Gastrocnemius medialis (tissue), 4 donors: Measurements from ENCODE around the gene ACVRL1. TPM values are rescaled to one million over a fixed set of nuclear protein-coding genes. Genes with fewer than 3 reads are reported as not detected.
A peak's percentile ranks its signal among the peaks of the same experiment; 100 is the strongest.

Experiments
- ATAC-seq, 2 donors: fragments of 150-250 bp; one replicate each; pipeline ENCODE4 v1.9.1; 2016
- DNase-seq, 2 donors: peaks; one replicate each; pipeline ENCODE4 v3.0.0-alpha.2; 2019
- H3K27ac ChIP-seq, 4 donors: fragments of 200-600 bp; sonication (generic); 1 replicate in 1 of 4; 2 replicates in 3 of 4; pipeline ENCODE4 v1.5.1; 2016 to 2018; ENCODE audit warnings: mild to moderate bottlenecking in 2 of 4, moderate library complexity in 1 of 4
- H3K27me3 ChIP-seq, 3 donors: fragments of 200-600 bp; sonication (generic) in 2 of 3; 1 replicate in 1 of 3; 2 replicates in 2 of 3; pipeline versions ENCODE4 v1.5.1 to v1.6.0; 2016 to 2019; ENCODE audit warnings: mild to moderate bottlenecking in 1 of 3, moderate library complexity in 1 of 3
- H3K36me3 ChIP-seq, 2 donors: fragments of 200-600 bp; sonication (generic) in 1 of 2; one replicate each; pipeline ENCODE4 v1.5.1; 2017 to 2018
- H3K4me1 ChIP-seq, 2 donors: fragments of 200-600 bp; sonication (generic) in 1 of 2; one replicate each; pipeline ENCODE4 v1.5.1; 2016 to 2017; ENCODE audit warnings: mild to moderate bottlenecking in 2 of 2
- H3K4me3 ChIP-seq, 4 donors: fragments of 200-600 bp; sonication (generic) in 3 of 4; 1 replicate in 1 of 4; 2 replicates in 3 of 4; pipeline ENCODE4 v1.5.1; 2016 to 2019; ENCODE audit warnings: mild to moderate bottlenecking in 2 of 4
- H3K9me3 ChIP-seq, 3 donors: fragments of 200-600 bp; sonication (generic) in 2 of 3; 1 replicate in 1 of 3; 2 replicates in 2 of 3; pipeline ENCODE4 v1.5.1; 2016 to 2019
- CTCF ChIP-seq, 5 experiments: fragments of 450-650 bp in 3 of 5; fragments of 200-600 bp in 2 of 5; sonication (generic) in 2 of 5; IDR thresholded peaks in 4 of 5; conservative IDR thresholded peaks in 1 of 5; 1 replicate in 4 of 5; 2 replicates in 1 of 5; pipeline ENCODE4 v1.5.1; 2016 to 2019; ENCODE audit warnings: antibody characterized with exemption in 5 of 5, mild to moderate bottlenecking in 3 of 5, moderate library complexity in 3 of 5
- POLR2A ChIP-seq, 2 donors: fragments of 450-650 bp; IDR thresholded peaks; one replicate each; pipeline ENCODE4 v1.6.1; 2017; ENCODE audit warnings: antibody characterized with exemption in 2 of 2, mild to moderate bottlenecking in 2 of 2, moderate library complexity in 2 of 2
- in situ Hi-C, 4 donors: fragments of 200-750 bp; cut with MboI; loops; one replicate each; pipeline versions ENCODE4 v1.15.0 to v1.8.0; 2017; ENCODE audit warnings: low sequenced_read_pairs in 4 of 4
- intact Hi-C: fragments of 100-400 bp; cut with DNase I; formaldehyde crosslinking; loops from one replicate; pipeline ENCODE4 v1.15.1; 2023; ENCODE audit warnings: low total_unique reads
- total RNA-seq, 4 donors: library from RNA; depleted of rRNA; stranded (reverse); fragments of >200 nt; gene quantifications; one replicate each; pipeline versions ENCODE4 v1.1.0 to v1.2.3, GENCODE V29; 2016

Gene ACVRL1
- total RNA-seq, 4 donors from 2014 or later: 37.1 to 53.5 (median 43.3) TPM

- DNase-seq (no peak), ATAC-seq (no peak)
- intact Hi-C loops (no loop called here), in situ Hi-C loops (no loop called here)
- H3K36me3 ChIP-seq: no peaks in the 10 kb centered on the region
- H3K4me3 ChIP-seq: no peak overlapping the region
- peaks cover 0 to 17% of the 10 kb centered on the region in 2 donors for H3K4me1 ChIP-seq
- TF ChIP-seq CTCF (IDR thresholded peaks at IDR 0.05 in 4 of 5, conservative IDR thresholded peaks at IDR 0.05 in 1 of 5): no peak
- TF ChIP-seq POLR2A (IDR thresholded peaks at IDR 0.05): no peak
- H3K9me3 ChIP-seq: no peaks in the 10 kb centered on the region
- peaks cover 12 to 38% (median 25%) of the 10 kb centered on the region in 3 donors for H3K27me3 ChIP-seq
- H3K27ac ChIP-seq: no peak overlapping the region
Measured at GRCh38 chr12:51866762-51867161, 40.5 kb upstream of the ACVRL1 start.

- TF ChIP-seq POLR2A (IDR thresholded peaks at IDR 0.05) (no peak), CTCF (IDR thresholded peaks at IDR 0.05 in 4 of 5, conservative IDR thresholded peaks at IDR 0.05 in 1 of 5) (no peak)
- no peaks in the 10 kb centered on the region for H3K36me3 ChIP-seq
- H3K4me1 ChIP-seq: peaks cover 0 to 17% of the 10 kb centered on the region in 2 donors
- peaks cover 12 to 39% (median 25%) of the 10 kb centered on the region in 3 donors for H3K27me3 ChIP-seq
- no peaks in the 10 kb centered on the region for H3K9me3 ChIP-seq
- intact Hi-C loops (no loop called here), in situ Hi-C loops (no loop called here)
- DNase-seq (no peak), ATAC-seq (no peak)
- H3K27ac ChIP-seq: no peak overlapping the region
- no peak overlapping the region for H3K4me3 ChIP-seq
Measured at GRCh38 chr12:51867371-51867770, 39.9 kb upstream of the ACVRL1 start.

GRCh38 chr12:51867796-51868428, 39.4 kb upstream of the ACVRL1 start:
- TF ChIP-seq CTCF (IDR thresholded peaks at IDR 0.05 in 4 of 5, conservative IDR thresholded peaks at IDR 0.05 in 1 of 5): no peak
- TF ChIP-seq POLR2A (IDR thresholded peaks at IDR 0.05): no peak

GRCh38 chr12:51868821-51869495, 38.3 kb upstream of the ACVRL1 start:
- no peak overlapping the region for H3K27ac ChIP-seq
- no peaks in the 10 kb centered on the region for H3K36me3 ChIP-seq
- in situ Hi-C loops (no loop called here), intact Hi-C loops (no loop called here)
- ATAC-seq: no peak
- no peaks in the 10 kb centered on the region for H3K9me3 ChIP-seq
- no peak for DNase-seq
- peaks cover 10 to 28% (median 16%) of the 10 kb centered on the region in 3 donors for H3K27me3 ChIP-seq
- H3K4me3 ChIP-seq: peak overlapping the region; percentile 42 to 65 (median 50)
- H3K4me1 ChIP-seq: peaks cover 0 to 13% of the 10 kb centered on the region in 2 donors
- no peak for TF ChIP-seq POLR2A (IDR thresholded peaks at IDR 0.05)

More at GRCh38 chr12:51867796-51868428, 39.4 kb upstream of the ACVRL1 start:
- no peaks in the 10 kb centered on the region for H3K36me3 ChIP-seq
- peaks cover 0 to 17% of the 10 kb centered on the region in 2 donors for H3K4me1 ChIP-seq
- in situ Hi-C loops: no loop called here
- DNase-seq: no peak
- no peak overlapping the region for H3K27ac ChIP-seq
- H3K27me3 ChIP-seq: peaks cover 12 to 37% (median 25%) of the 10 kb centered on the region in 3 donors
- H3K4me3 ChIP-seq: no peak overlapping the region
- intact Hi-C loops: no loop called here
- H3K9me3 ChIP-seq: no peaks in the 10 kb centered on the region
- ATAC-seq: no peak

- peaks cover 0 to 8% of the 10 kb centered on the region in 2 donors for H3K4me1 ChIP-seq
- no peaks in the 10 kb centered on the region for H3K9me3 ChIP-seq
- in situ Hi-C loops: no loop called here
- H3K27me3 ChIP-seq: peaks cover 8 to 23% (median 10%) of the 10 kb centered on the region in 3 donors
- no peaks in the 10 kb centered on the region for H3K36me3 ChIP-seq
- DNase-seq (no peak), ATAC-seq (no peak)
- peak overlapping the region; percentile 42 to 65 (median 50) for H3K4me3 ChIP-seq
- no peak overlapping the region for H3K27ac ChIP-seq
- intact Hi-C loops: no loop called here
- no peak for TF ChIP-seq CTCF (IDR thresholded peaks at IDR 0.05 in 4 of 5, conservative IDR thresholded peaks at IDR 0.05 in 1 of 5)
- no peak for TF ChIP-seq POLR2A (IDR thresholded peaks at IDR 0.05)
Measured at GRCh38 chr12:51869496-51869865, 37.8 kb upstream of the ACVRL1 start.
